OCI-LY1 (cell line): ENCODE measurements around the gene MRPS26.

ENCODE experiments used
- H2AFZ ChIP-seq: fragments of 200-600 bp; sonication (generic), shearing (Covaris generic); 2 replicates; pipeline ENCODE4 v1.6.0; 2014; ENCODE audit warnings: antibody characterized with exemption, mild to moderate bottlenecking, low read length
- H3F3A ChIP-seq: fragments of 200-600 bp; sonication (generic), shearing (Covaris generic); 2 replicates; pipeline ENCODE4 v1.6.0; 2014; ENCODE audit warnings: mild to moderate bottlenecking, antibody characterized with exemption, low read length, moderate library complexity; ENCODE audit not compliant: insufficient read depth
- H3K27ac ChIP-seq: fragments of 200-600 bp; sonication (generic); 2 replicates; pipeline ENCODE4 v1.5.1; 2014; ENCODE audit warnings: low read length, mixed run types, mild to moderate bottlenecking, low read depth; ENCODE audit not compliant: poor library complexity, severe bottlenecking
- H3K27me3 ChIP-seq: fragments of 200-600 bp; sonication (generic); 2 replicates; pipeline ENCODE4 v1.6.0; 2014; ENCODE audit warnings: antibody characterized with exemption, mild to moderate bottlenecking, low read length, moderate library complexity; ENCODE audit not compliant: insufficient read depth
- H3K36me3 ChIP-seq: fragments of 200-600 bp; sonication (generic); 2 replicates; pipeline ENCODE4 v1.6.1; 2014; ENCODE audit warnings: mild to moderate bottlenecking, antibody characterized with exemption, low read length, moderate library complexity, mixed read lengths; ENCODE audit not compliant: insufficient read depth
- H3K4me1 ChIP-seq: fragments of 200-600 bp; sonication (generic); 2 replicates; pipeline ENCODE4 v1.5.1; 2014; ENCODE audit warnings: mild to moderate bottlenecking, low read length, moderate library complexity; ENCODE audit not compliant: insufficient read depth, severe bottlenecking
- H3K4me2 ChIP-seq: fragments of 200-600 bp; sonication (generic), shearing (Covaris generic); 2 replicates; pipeline ENCODE4 v1.6.1; 2014; ENCODE audit warnings: low read length
- H3K4me3 ChIP-seq: fragments of 200-600 bp; sonication (generic); 2 replicates; pipeline ENCODE4 v1.5.1; 2014; ENCODE audit warnings: low read length, low read depth, mild to moderate bottlenecking, mixed read lengths; ENCODE audit not compliant: poor library complexity, severe bottlenecking
- H3K79me2 ChIP-seq: fragments of 200-600 bp; shearing (Covaris generic); 2 replicates; pipeline ENCODE4 v1.6.1; 2016; ENCODE audit warnings: mixed run types, low read length, mixed read lengths; ENCODE audit not compliant: insufficient read depth
- H3K9ac ChIP-seq: fragments of 200-600 bp; sonication (generic), shearing (Covaris generic); 2 replicates; pipeline ENCODE4 v1.6.1; 2014; ENCODE audit warnings: mild to moderate bottlenecking, low read length, mixed read lengths
- H3K9me2 ChIP-seq: fragments of 200-600 bp; sonication (generic), shearing (Covaris generic); 2 replicates; pipeline ENCODE4 v1.6.1; 2014; ENCODE audit warnings: low read depth, mild to moderate bottlenecking, low read length, mixed read lengths
- H3K9me3 ChIP-seq: fragments of 200-600 bp; shearing (Covaris generic); 2 replicates; pipeline ENCODE4 v1.6.1; 2014; ENCODE audit warnings: low read length, mixed read lengths
- H4K20me1 ChIP-seq: fragments of 200-600 bp; sonication (generic), shearing (Covaris generic); 2 replicates; pipeline ENCODE4 v1.6.0; 2016; ENCODE audit warnings: mild to moderate bottlenecking, low read length; ENCODE audit not compliant: insufficient read depth
- CTCF ChIP-seq: fragments of 200-600 bp; sonication (generic), shearing (Covaris generic); IDR thresholded peaks from 2 replicates; pipeline ENCODE4 v1.5.1; 2017; ENCODE audit warnings: mild to moderate bottlenecking, antibody characterized with exemption, low read length, moderate library complexity, mixed read lengths
- EZH2 ChIP-seq: fragments of 200-600 bp; sonication (generic), shearing (Covaris generic); IDR thresholded peaks from 2 replicates; pipeline ENCODE4 v1.8.0; 2017; ENCODE audit warnings: borderline replicate concordance, mixed run types, mild to moderate bottlenecking, antibody characterized with exemption, low read length, moderate library complexity, mixed read lengths

MRPS26 gene

GRCh38 chr20:3084986-3085360 is 39.1 kb downstream of the MRPS26 start:
- H3F3A ChIP-seq, result no peaks in the 10 kb centered on the region
- H3K27me3 ChIP-seq, result no peaks in the 10 kb centered on the region; the same call in 1 of the 2 replicates
- TF ChIP-seq CTCF, result no peak
- no peak for TF ChIP-seq EZH2

GRCh38 chr20:3085571-3086072 is 39.8 kb downstream of the MRPS26 start:
- no peak for TF ChIP-seq EZH2
- TF ChIP-seq CTCF, result no peak
- Histone ChIP-seq H3F3A (no peaks in the 10 kb centered on the region), H3K9me2 (no peaks in the 10 kb centered on the region), H3K4me1 (no peaks in the 10 kb centered on the region), H3K79me2 (no peaks in the 10 kb centered on the region), H3K9me3 (no peaks in the 10 kb centered on the region), H3K4me3 (no peak overlapping the region), H3K9ac (no peak overlapping the region), H3K27ac (no peak overlapping the region), H3K36me3 (no peaks in the 10 kb centered on the region), H4K20me1 (no peaks in the 10 kb centered on the region), H2AFZ (no peak overlapping the region), H3K4me2 (no peak overlapping the region), H3K27me3 (no peaks in the 10 kb centered on the region; the same call in 1 of the 2 replicates)

More at GRCh38 chr20:3084986-3085360, 39.1 kb downstream of the MRPS26 start:
- H4K20me1 ChIP-seq, result no peaks in the 10 kb centered on the region
- no peak overlapping the region for H2AFZ ChIP-seq
- H3K36me3 ChIP-seq, result no peaks in the 10 kb centered on the region
- H3K4me2 ChIP-seq, result no peak overlapping the region
- H3K4me3 ChIP-seq, result no peak overlapping the region
- H3K27ac ChIP-seq, result no peak overlapping the region
- no peaks in the 10 kb centered on the region for H3K9me2 ChIP-seq
- no peaks in the 10 kb centered on the region for H3K79me2 ChIP-seq
- H3K9ac ChIP-seq, result no peak overlapping the region
- no peaks in the 10 kb centered on the region for H3K4me1 ChIP-seq
- no peaks in the 10 kb centered on the region for H3K9me3 ChIP-seq

GRCh38 chr20:3088031-3088430 is 42.2 kb downstream of the MRPS26 start:
- Histone ChIP-seq H2AFZ (no peak overlapping the region), H3K9ac (no peak overlapping the region), H3F3A (no peaks in the 10 kb centered on the region), H3K27me3 (no peaks in the 10 kb centered on the region; the same call in 1 of the 2 replicates), H3K4me2 (no peak overlapping the region), H3K4me1 (no peaks in the 10 kb centered on the region), H3K36me3 (no peaks in the 10 kb centered on the region), H3K9me3 (no peaks in the 10 kb centered on the region), H3K79me2 (no peaks in the 10 kb centered on the region), H3K4me3 (no peak overlapping the region), H3K27ac (no peak overlapping the region), H4K20me1 (no peaks in the 10 kb centered on the region), H3K9me2 (no peaks in the 10 kb centered on the region)
- TF ChIP-seq EZH2 (no peak), CTCF (no peak)
